Measurements from ENCODE around the gene SOCS1. TPM values are rescaled to one million over a fixed set of nuclear protein-coding genes. Genes with fewer than 3 reads are reported as not detected.
"Not testable (repeated sequence)": the region's sequence is repeated elsewhere in the genome, so short reads cannot be mapped to it uniquely, and the experiment has no call there.

SOCS1 gene
- polyA plus RNA-seq, 2 of the 4 experiments (the other 2 are of a cell fraction): 0.16 to 0.26 TPM

- ATAC-seq (no peak), FAIRE-seq (no peak), DNase-seq (ENCODE audit: low read depth in 1 of 2, low spot score in 1 of 2) (no peak)
- 84% methylated on average over 4 of the region's 4 CpGs for WGBS (ENCODE audit: missing lambda C conversion rate)
- Histone ChIP-seq H3K9me3 (no peaks in the 10 kb centered on the region), H3K27ac (no peak overlapping the region), H3K4me3 (no peak overlapping the region), H3K4me2 (no peak overlapping the region), H3K4me1 (no peaks in the 10 kb centered on the region)
- no peak for TF ChIP-seq EHF (CRISPR knock-in tag; IDR thresholded peaks at IDR 0.05)
- TF ChIP-seq HES2 (IDR thresholded peaks at IDR 0.05): no peak
- TF ChIP-seq RCOR1 (IDR thresholded peaks at IDR 0.05; ENCODE audit: low read depth, low read length): no peak
- POLR2A ChIA-PET: no interaction called here
- CTCF ChIA-PET: no interaction called here
Measured at GRCh38 chr16:11295672-11296071, 39.7 kb upstream of the SOCS1 start.

- no peaks in the 10 kb centered on the region for H3K4me1 ChIP-seq
- ChIA-PET POLR2A (interaction anchor here (0.7 kb wide), 1 partner anchor 109 kb away, joined by 7 read pairs; no protein-coding TSS in a partner anchor), CTCF (interaction anchor here (0.7 to 1.6 kb wide), 3 partner anchors 22 to 37 kb away, joined by 3 to 7 read pairs (median 3); partner anchors contain the start of gene SOCS1)
- H3K4me2 ChIP-seq: no peak overlapping the region
- no peaks in the 10 kb centered on the region for H3K9me3 ChIP-seq
- TF ChIP-seq FOXS1 (CRISPR knock-in tag; IDR thresholded peaks at IDR 0.05): no peak
- DNase-seq (ENCODE audit: low read depth in 1 of 2, low spot score in 1 of 2) (no peak), ATAC-seq (no peak), FAIRE-seq (no peak)
- 48% methylated on average over 7 of the region's 7 CpGs for WGBS (ENCODE audit: missing lambda C conversion rate)
- H3K4me3 ChIP-seq: no peak overlapping the region
- H3K27ac ChIP-seq: no peak overlapping the region
Measured at GRCh38 chr16:11292076-11292748, 36.2 kb upstream of the SOCS1 start.

- POLR2A ChIA-PET: no interaction called here
- 52% methylated on average over 10 of the region's 10 CpGs for WGBS (ENCODE audit: missing lambda C conversion rate)
- no peaks in the 10 kb centered on the region for H3K4me1 ChIP-seq
- no peak overlapping the region for H3K27ac ChIP-seq
- no peak for ATAC-seq
- CTCF ChIA-PET: interaction anchor here (0.9 to 1.6 kb wide), 2 partner anchors 35 to 328 kb away, joined by 3 to 7 read pairs; partner anchors contain the start of gene SOCS1
- no peak for TF ChIP-seq JUNB (IDR thresholded peaks at IDR 0.05)
- TF ChIP-seq ESRRA (IDR thresholded peaks at IDR 0.05; ENCODE audit: borderline replicate concordance, low read length): no peak
- no peak overlapping the region for H3K4me3 ChIP-seq
- H3K9me3 ChIP-seq: no peaks in the 10 kb centered on the region
- DNase-seq (ENCODE audit: low read depth in 1 of 2, low spot score in 1 of 2): no peak
- no peak overlapping the region for H3K4me2 ChIP-seq
- no peak for FAIRE-seq
Measured at GRCh38 chr16:11291091-11291703, 35.2 kb upstream of the SOCS1 start.

GRCh38 chr16:11290102-11290893 lies 34.3 kb upstream of the SOCS1 start:
- no peak for FAIRE-seq
- Histone ChIP-seq H3K4me1 (no peaks in the 10 kb centered on the region), H3K4me2 (no peak overlapping the region), H3K9me3 (no peaks in the 10 kb centered on the region), H3K27ac (no peak overlapping the region), H3K4me3 (no peak overlapping the region)
- DNase-seq (ENCODE audit: low read depth in 1 of 2, low spot score in 1 of 2): no peak
- ATAC-seq: no peak
- ChIA-PET POLR2A (no interaction called here), CTCF (interaction anchor here (1.6 kb wide), 1 partner anchor 34 kb away, joined by 7 read pairs; the partner anchor contains the start of gene SOCS1)
- WGBS (ENCODE audit: missing lambda C conversion rate): 46% methylated on average over 8 of the region's 8 CpGs
- TF ChIP-seq GATA3 (IDR thresholded peaks at IDR 0.05; ENCODE audit: borderline replicate concordance): no peak

- not testable (repeated sequence) for FAIRE-seq, ATAC-seq
- CTCF ChIA-PET: interaction anchor here (0.8 to 1.2 kb wide), 2 partner anchors 32 to 325 kb away, joined by 3 to 4 read pairs; no protein-coding TSS in a partner anchor
Measured at GRCh38 chr16:11289696-11290095, 33.7 kb upstream of the SOCS1 start.

GRCh38 chr16:11289202-11289601 lies 33.2 kb upstream of the SOCS1 start:
- no peak for FAIRE-seq
- TF ChIP-seq HOXA7 (CRISPR knock-in tag; IDR thresholded peaks at IDR 0.05) (no peak), RARB (CRISPR knock-in tag; IDR thresholded peaks at IDR 0.05) (no peak), HMGXB4 (CRISPR knock-in tag; IDR thresholded peaks at IDR 0.05; ENCODE audit: borderline replicate concordance) (no peak), NFE2L2 (conservative IDR thresholded peaks at IDR 0.05; ENCODE audit: low read length) (no peak), MAX (IDR thresholded peaks at IDR 0.05) (no peak)
- no peak overlapping the region for H3K4me2 ChIP-seq
- ChIA-PET CTCF (interaction anchor here (0.8 to 1.2 kb wide), 2 partner anchors 32 to 325 kb away, joined by 3 to 4 read pairs; no protein-coding TSS in a partner anchor), POLR2A (interaction anchor here (1.6 kb wide), 1 partner anchor 33 kb away, joined by 7 read pairs; the partner anchor contains the start of gene SOCS1)
- no peak overlapping the region for H3K27ac ChIP-seq
- H3K4me3 ChIP-seq: no peak overlapping the region
- H3K9me3 ChIP-seq: no peaks in the 10 kb centered on the region
- no peak for ATAC-seq
- H3K4me1 ChIP-seq: no peaks in the 10 kb centered on the region
- no peak for DNase-seq (ENCODE audit: low read depth in 1 of 2, low spot score in 1 of 2)
- WGBS (ENCODE audit: missing lambda C conversion rate): 89% methylated on average over 2 of the region's 2 CpGs

More at GRCh38 chr16:11289696-11290095, 33.7 kb upstream of the SOCS1 start:
- WGBS (ENCODE audit: missing lambda C conversion rate): 47% methylated on average over 4 of the region's 4 CpGs
- not testable (repeated sequence) for H3K4me3 ChIP-seq; H3K9me3 ChIP-seq; H3K4me2 ChIP-seq; DNase-seq (ENCODE audit: low read depth in 1 of 2, low spot score in 1 of 2); H3K27ac ChIP-seq; H3K4me1 ChIP-seq
- POLR2A ChIA-PET: interaction anchor here (1.6 kb wide), 1 partner anchor 34 kb away, joined by 7 read pairs; the partner anchor contains the start of gene SOCS1
